ENCODE measurements around the gene ATP2B2.

ATP2B2 gene

DNA sequence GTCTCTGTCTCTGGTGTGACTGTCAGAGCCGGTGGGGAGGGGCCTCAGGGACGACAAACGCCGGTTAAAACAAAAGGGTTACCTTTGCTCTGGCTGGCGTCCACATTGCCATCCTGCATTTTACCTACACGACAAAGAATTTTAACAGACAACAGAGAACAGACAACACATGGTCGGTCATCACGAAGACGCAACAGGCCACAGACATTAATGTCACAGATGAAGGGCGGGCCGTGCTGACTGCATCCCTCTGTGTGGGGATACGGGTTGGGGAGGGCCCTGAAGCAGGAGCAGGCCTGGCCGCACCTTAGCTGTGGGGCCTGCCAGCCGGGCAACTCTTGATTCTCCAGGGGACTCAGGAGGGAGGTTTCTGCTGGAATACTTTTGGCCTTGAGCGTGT, 126.2 kb downstream of the ATP2B2 start:
- no peak for DNase-seq

DNA sequence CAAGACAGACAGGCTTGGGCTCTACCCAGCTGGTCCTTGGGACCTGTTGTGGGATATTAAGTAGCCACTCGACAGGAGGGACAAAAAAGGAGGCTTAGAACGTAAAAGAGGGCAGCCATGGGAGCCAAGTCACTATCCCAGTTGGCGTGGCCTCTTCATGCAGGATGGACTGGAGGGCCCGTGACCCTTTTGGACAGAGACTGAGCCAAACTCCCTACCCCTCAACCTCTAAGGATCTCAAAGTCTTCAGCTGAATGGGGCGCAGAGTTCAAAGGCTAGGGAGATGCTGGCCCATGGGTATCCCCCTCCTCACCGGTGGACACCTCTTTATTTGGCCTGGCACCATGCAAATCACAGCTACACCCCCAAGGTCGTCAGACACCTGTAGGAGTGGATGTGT, 126.6 kb downstream of the ATP2B2 start:
- DNase-seq = no peak

DNA sequence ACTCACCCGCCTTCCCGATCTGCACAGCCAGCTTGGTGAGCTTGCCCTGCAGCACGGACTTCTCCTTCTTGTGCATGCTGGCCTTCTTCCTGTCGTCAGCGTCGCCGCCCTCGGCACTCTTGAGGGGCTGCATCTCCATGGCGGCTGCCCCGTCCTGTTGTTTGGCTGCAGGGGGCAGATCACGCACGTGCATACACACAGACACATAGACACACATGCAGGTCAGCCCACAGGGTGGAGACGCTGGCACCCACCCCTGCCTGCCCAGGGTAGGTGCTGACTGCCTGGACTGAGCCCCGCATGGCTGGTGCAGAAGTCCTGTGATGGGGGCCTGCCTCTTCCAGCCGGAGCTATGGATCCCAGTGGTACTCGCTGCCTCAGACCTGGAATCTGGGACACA, 127.1 kb downstream of the ATP2B2 start:
- no peak for DNase-seq

DNA sequence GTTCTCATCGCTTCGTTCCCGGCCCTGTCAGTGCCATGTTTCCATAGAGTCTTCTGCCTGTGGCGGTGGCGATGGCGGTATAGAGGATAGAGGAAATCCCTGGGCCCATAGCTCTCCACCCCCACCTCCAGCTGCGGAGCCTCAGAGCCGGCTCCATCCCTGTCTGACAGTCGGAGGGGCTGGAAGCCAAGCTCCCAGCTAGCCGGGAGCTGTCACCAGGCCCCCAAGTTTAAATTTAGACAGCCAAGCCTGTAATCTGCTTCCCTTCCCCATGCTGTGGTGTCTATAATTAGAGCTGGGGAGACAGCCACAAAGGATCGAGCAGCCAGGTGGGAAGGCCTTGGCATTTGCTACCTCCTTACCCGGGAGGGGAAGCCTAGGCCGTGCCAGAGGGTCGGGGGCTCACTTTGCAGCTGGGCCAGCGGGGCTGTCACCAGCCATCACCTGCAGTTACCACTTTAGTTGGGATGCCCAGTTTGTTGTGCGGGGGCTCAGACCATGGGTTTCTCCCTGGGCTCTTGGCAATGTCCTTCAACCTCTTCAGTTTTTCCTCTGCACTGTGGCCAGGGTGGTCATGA, 128.1 kb downstream of the ATP2B2 start:
- no peak for DNase-seq

DNA sequence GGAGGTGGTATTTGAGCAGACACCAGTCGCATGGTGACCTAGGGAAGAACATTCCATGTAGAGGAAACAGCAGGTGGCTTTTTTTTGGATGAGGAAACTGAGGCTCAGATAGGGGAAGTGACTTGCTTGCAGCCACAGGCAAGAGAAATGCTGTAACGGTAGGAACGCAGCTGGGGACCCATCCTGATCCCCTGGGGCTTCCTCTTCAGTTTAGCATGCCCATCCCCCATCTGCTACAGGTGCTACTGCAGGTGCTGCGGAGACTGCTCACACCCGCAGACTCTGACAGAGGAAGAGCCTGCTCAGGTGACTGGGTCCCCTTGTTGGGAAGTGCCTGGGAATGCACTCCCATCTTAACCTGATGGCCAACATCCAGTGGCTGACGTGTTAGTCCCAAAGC, 129.0 kb downstream of the ATP2B2 start:
- DNase-seq = no peak

DNA sequence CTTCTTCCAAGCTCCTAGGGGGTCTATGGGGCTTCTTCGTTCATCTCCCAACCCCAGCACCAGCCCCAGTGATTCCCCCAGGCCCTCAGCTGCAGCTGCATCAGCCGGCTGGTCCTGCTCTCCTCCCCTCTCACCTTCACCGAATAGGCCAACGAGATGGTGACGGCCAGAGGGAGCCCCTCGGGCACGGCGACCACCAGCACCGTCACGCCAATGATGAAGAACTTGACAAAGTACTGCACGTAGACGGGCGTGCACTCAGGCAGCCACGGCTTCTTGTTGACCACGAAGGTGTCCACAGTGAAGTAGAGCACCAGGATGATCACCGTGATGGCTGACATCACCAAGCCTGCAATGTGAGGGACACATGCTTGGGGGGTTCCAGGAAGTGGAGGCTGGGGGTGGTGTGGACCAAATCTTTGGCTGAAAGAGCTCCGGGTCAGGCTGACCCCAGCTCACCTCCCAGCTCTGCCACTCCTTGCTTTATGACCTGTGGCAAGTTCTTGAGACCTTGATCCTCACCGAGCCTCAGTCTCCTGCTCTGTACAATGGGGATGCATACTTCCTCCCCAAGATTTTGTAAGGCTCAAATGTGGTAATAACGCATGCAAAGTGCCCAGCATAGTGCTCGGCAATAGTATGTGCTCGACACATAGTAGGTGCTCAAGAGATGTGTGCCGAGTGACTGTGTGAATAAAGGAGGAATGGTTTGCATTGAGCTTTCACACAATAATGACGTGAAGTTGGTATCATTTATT, 129.9 kb downstream of the ATP2B2 start:
- no peak for DNase-seq

DNA sequence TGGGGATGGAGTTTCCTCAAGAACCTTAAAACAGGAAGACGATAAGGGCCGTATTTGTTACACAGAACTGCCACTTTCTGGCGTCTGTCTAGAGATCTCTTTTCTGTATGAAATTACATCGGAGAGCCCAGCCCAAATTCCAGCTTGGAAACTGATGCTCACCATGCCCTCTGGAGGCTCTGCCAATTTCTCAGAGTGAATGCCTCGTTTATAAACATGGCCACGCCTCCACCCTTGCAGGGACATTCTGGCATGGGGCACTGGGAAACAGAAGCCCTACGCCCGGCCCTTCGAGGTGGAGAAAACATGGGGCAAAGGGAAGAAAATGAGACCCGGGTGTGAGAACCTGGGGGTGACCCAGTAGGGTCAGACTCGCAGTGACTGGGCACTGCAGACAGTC, 131.1 kb downstream of the ATP2B2 start:
- DNase-seq = no peak

DNA sequence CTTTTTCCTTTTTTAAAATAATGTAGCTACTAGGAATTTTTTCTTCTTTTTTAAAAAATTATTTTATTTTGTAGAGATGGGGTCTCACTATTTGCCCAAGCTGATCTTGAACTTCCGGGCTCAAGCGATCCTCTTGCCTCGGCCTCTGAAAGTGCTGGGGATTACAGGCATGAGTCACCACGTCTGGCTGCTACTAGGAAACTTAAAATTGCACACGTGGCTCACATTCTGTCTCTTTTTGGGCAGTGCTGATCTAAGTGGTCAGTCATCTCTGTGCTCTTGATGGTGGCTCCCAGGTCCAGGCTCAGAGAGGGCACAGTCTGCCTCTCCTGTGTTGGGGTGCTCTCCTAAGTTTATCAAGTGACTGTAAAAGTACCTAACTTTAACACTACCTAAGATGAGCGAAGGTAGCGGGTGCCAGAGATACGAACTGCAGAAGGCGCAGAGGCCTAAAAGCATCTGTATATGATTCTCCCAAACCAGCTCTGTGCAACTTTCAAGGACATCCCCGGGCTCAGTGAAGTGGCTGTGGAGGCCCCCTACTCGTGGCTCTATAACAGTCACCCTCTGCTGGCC, 131.6 kb downstream of the ATP2B2 start:
- no peak for DNase-seq

DNA sequence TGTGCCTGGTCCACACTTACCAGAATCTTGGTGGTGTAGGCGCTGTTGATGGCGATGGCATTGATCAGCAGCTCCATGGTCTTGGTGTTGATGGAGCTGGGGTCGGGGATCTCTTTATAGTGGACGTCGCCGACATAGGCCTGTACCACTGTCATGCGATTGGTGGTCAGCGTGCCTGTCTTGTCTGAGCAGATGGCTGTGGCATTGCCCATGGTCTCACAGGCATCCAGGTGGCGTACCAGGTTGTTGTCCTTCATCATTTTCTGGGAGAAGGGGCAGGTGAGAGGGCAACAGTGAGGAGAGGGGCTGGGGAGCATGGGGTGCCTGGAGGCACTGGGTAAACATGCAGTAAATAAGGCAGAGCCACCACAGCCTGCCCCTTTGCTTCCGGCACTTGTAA, 133.6 kb downstream of the ATP2B2 start:
- no peak for DNase-seq

DNA sequence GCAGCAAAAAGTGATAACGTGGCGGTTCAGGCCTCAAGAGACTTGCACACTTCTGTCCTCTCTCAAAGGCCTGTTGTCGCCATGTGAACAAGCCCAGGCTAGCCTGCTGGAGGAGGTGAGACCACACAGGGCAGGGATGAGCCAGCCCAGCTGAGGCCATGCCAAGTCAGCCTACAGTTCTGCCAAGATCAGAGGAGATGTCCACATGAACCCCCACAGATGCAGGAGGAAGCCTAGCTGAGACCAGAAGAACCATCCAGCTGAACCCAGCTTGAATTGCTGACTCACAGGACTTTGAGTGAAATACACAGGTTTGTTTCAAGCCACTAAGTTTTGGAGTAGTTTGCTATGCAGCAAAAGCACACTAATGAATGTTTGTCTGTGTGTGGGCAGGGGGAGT, 134.2 kb downstream of the ATP2B2 start:
- no peak for DNase-seq

DNA sequence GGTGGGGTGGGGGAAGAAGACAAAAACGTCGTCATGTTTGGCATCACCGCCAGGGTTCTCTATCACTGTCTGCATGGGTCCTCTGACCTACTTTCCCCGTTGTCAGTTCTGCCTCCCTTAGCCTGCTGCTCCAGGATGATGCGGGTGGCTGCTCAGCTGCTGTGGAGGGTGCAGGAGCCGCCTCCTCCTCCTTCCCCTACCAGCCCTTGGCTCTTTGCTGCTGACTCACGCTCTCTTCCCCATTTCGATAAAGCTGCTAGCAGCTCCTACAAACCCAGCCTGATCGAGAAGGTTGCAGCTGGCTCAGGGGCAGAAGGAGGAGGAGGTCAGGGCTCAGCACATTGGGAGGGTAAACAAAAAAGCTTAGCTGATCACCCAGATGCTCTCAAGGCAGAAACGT, 135.0 kb downstream of the ATP2B2 start:
- no peak for DNase-seq

DNA sequence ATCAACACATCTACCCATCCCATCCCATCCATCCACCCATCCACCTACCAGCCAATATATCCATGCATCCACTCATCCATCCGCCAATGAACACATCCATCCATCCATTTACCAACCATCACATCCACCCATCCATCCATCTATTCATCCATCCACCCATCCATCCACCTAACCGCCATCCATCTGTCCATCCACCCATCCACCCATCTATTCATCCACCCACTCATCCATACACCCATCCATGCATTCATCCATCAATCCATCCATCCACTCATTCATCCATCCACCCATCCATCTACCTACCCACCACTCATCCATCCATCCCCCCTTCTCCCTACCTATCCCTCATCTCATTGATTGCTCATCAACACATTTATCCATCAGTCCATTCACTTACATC, 136.9 kb downstream of the ATP2B2 start:
- no peak for DNase-seq

DNA sequence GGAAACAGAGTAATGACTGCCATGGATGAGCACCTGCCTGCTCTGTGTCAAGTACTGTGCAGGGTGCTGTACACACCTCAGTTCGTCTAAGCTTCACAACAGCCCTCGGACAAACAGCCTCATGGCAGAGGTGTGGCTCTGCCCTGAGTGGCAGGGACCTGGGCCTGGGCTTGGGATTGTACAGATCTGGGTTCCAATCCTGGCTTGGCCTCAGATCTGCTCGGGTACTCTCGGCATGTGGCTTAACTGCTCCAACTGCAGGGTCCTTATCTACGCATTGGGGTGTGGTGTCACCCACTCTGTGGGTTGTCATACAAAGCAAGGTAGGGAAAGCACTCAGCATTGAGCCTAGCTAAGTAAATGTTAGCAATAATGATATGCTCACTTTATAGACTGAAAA, 137.9 kb downstream of the ATP2B2 start:
- DNase-seq = no peak

DNA sequence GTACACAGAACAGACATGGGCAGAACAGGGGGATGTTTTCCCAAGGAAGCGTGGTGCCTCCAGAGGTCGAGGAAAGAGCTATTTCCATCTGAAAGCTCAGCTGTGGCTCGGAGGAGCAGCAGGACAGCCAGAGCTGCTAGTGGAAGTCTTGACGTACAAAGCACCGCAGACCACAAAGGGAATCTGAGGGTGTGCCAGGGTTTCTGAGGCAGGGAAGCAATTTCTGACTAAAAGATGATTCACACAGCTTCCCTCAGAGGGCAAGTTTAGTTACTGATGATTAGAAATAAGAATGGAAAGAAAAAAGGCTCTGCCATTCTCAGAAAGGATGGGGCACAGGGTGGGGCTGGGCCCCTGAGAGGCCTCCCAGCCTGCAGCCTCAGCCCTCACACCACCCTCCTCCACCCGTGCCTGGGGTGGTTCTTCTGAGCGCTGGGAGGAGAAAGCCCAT, 138.7 kb downstream of the ATP2B2 start:
- DNase-seq = no peak

DNA sequence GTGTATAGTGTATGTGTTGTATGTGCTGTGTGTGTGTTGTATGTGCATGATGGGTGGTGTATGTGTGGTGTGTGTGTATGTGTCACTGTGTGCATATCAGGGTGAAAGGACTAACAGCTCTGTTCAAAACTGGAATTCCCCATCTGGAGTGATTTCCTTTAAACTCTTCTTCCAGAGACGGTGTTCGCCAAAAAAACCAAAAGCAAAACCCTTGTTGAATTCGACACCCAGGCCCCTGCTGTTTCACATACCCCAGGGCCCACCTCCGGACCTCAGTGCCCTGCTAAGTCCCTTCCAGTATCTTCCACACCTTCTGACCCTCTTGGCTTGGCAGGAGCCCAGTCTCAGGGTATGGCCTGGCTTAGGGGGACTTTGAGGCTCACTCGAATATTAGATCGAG, 139.6 kb downstream of the ATP2B2 start:
- no peak for DNase-seq

DNA sequence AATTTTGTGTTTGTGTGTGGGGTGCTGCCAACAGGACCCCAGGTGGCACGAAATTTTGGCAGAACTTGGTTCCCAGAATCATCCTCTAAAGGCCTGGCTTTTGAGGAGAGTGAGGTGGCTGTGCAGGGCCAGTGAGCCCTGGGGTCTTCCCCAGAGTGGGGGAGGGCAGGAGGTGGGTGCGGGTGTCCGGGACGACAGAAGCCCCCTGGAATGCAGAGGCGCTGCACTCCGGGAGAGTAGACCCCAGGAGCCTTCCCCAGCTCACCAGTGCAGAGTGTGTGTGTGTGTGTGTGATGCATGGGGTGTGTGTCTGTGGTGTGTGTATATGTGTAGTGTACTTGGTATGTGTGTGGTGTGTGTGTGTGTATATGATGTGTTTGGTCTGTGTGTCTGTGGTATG, 140.1 kb downstream of the ATP2B2 start:
- DNase-seq = no peak

DNA sequence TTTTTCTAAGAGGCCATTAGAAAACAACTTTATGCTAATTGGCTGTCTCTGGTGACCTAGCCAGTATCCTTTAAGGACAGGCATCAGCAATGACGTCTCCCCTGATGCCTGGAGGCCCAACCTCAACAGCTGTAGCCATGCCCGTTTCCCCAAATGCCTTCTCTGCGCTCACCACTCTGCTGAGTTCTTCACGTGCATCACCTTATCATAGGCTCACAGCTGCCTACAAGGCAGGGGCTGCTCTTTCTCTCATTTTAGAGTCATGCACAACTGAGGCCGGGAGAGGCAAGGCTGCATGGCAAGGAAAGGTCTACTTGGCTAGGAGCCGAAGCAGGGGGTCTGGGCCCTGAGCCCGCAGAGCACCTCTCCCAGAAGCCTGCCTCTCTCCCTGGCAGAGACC, 140.6 kb downstream of the ATP2B2 start:
- no peak for DNase-seq

DNA sequence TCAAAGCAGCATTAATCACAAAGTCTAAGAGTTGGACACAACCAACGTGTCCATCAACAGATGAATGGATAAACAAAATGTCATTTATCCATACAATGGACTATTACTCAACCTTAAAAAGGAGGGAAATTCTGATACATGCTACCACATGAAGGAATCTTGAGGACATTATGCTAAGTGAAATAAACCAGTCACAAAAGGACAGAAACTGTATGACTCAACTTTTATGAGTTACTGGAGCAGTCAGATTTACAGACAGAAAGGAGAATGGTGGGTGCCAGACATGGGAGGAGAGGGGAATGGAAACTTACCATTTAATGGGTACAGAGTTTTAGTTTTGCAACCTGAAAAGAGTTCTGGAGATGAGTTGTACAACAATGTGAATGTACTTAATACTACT, 141.5 kb downstream of the ATP2B2 start:
- no peak for DNase-seq

DNA sequence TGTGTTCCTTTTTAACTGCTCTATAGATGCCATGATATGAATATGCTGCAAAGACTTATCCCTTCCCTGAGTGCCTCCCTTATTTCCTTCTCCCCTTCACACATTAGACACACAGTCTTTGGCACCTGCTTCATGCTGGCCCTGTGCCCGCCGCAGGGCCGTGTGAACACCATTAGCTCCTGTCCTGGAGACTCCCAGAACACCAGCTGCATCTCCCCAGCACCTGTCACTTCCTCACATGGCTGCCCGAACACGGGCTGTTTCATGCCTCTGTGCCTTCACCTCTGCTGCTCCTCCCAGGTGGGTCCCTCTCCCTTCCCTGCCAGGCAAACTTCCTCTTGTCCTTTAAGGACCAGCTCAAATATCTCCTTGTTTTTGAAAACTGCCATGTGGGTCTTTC, 144.0 kb downstream of the ATP2B2 start:
- no peak for DNase-seq

DNA sequence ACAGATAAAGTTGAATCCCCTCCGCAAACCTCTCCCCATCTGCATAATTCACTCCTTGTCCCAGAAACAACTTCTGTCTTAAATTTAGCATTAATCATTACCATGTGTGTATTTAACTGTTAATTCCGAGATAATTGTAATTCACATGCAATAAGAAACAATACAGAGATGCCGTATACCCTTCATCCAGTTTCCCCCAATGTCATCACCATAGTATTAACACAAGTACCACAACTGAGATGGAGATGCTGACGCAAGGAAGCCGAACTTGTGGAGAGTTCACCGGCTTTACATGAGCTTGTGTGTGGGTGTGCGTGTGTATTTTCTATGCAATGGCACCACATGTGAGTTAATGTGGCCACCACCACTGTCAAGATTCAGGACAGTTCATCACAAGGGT, 144.9 kb downstream of the ATP2B2 start:
- DNase-seq = no peak

DNA sequence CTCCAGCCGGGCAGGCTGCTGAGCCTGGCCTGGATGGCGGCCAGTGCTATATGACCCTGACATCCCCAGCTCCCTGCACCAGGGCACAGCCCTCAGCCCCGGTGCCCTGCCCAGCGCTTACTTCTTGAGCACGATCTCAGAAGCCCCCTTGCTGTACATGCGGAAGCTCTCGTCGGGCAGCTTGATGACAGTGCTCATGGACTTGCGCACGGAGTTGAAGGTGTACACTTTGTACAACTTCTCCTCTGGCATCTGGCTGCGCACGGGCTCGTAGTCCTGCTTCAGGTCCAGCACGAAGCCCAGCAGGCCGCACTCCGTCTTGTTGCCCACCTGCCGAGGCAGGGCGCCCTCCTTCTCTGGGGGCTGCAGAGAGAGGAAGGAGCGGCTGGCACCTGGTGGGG, 145.6 kb downstream of the ATP2B2 start:
- DNase-seq = no peak

DNA sequence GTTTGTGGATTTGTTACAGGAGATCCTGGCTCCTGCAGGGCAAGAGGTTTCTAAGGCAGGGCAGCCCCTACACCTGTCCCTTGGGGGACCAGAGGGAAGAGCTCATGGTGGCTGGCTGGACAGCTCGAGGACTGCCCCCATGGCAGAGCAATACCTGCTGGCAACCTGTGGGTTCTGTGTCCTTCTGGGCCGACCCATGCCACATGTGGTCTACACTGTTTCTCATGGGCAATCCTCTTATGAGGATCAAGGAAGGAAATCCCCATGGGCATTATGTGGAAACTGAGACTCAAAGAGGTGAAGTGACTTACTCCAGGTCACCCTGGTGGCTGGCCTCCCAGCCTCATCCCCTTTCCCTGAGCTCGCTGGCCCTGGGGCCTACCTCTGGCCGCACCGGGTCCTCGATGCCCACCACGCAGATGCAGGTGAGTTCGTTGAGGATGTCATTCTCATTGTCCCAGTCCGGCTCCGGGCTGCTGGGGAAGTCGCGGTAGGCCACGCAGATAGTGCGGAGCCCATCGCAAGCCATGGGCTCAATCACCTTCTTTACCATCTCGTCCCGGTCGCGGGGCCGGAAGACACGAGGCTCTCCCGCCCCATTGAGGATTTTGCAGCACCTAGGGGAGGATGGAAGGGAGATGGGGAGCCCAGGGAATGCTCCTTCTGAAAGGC, 146.9 kb downstream of the ATP2B2 start:
- no peak for DNase-seq

DNA sequence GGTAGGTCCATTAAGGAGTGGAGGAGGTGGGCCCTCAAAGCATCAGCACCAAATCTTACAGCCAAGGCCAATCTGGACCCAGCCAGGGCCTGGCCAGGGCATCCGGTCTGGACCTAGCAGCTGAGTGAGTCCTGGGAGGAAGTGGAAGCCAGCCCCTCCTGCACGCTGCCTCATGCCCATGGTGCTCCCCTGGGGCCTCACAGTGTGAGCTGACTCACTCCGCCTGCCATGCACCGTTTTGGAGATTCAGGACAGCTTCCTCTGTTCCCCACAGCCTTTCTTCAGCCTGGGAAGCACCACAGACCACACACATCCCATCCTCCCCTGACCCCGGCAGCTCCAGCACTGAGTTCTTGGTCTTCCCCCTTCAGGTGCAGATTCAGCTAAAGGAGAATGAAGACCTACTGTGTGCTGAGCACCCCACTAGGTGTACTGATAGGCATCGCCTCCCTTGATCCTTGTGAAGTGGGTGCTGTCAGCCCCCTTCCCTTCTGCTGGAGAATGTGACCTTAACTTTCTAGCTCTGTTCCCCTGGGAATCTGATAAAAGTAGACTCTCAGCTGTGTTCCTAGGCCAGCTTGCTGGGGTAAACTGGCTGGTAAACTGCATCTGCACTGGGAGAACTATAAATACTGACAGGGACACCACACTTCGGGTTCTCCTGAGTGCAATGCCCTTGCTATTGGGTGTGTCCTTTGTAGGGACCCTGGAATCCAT, 147.6 kb downstream of the ATP2B2 start:
- DNase-seq = no peak

Measured in CD4-positive, alpha-beta T cell treated with Interleukin-21 for 1 hour (primary cell).